ENCODE measurements around the gene NUDC.

Gene NUDC

DNA sequence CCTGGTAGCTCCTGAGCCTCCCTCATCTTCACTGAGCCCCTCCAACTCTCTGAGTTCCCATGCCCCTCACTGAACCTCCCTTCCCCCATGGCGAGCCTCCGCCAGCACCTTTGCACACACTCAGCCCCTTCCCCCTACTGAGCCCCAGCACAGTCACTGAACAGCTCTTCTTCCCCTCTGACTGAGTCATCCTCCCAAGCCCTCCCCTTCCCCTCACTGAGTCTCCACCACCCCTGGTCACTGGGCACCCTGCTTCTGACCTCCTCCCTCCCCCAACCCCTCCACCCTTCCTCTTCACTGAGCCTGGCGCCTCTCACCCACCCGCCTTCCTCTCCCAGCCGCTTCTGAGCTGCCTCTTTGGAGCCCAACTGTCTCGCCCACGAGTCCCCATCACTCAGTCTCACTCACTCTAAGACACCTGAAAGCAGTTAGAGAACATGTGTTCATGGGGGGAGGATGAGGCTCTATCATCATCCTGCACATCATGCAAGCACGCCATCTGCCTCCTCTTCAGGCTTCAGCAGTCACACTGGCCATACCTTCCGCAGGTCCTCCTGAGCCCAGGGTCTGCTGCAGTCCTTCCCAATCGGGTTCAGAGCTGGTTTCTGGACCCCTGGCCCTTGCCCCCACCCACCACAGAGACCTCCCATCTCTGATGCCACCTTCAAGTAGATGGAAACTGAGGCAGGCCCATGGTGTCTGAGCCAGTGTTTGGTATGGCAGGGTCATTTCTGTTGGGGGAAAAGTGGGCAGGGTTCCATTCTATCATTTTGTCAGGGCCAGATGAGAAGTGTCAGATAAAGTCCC, 70.0 kb downstream of the NUDC start:
- DNase-seq, result no peak

DNA sequence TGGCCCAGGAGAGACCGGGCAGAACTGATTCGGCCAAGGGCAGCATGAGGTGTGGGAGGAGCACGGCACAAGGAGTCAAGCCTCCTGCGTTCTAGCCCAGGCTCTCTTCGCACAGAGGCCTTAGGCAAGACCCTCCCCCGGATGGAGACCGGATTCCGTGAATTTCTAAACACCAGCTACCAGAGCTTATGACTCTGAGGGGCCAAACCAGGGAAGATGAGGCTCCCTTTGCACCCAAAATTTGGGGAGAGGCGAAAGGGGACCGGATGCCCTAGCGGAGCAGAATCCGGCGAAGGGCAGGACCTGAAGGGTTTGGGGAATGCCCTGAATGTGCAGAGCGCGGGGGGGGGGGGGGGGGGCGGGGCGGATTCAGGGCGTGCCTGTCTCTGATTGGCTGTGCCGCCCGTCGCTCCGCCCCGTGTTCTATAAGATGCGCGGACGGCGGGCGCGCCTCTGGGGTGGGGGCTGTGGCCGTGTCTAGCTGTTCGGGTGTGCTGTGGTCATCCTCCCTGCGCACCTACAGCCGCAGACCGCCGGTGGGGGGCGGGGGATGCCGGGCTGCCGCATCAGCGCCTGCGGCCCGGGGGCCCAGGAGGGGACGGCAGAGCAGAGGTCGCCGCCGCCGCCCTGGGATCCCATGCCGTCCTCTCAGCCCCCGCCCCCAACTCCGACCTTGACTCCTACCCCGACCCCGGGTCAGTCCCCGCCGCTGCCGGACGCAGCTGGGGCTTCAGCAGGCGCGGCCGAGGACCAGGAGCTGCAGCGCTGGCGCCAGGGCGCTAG, 71.9 kb downstream of the NUDC start, which contains the start of gene TRNP1:
TSS of gene TRNP1 (plus strand) at position 456 of the 783 bp plus-strand sequence. CDS start at position 551, 95 bp downstream.
- DNase-seq, result peak; percentile 42

DNA sequence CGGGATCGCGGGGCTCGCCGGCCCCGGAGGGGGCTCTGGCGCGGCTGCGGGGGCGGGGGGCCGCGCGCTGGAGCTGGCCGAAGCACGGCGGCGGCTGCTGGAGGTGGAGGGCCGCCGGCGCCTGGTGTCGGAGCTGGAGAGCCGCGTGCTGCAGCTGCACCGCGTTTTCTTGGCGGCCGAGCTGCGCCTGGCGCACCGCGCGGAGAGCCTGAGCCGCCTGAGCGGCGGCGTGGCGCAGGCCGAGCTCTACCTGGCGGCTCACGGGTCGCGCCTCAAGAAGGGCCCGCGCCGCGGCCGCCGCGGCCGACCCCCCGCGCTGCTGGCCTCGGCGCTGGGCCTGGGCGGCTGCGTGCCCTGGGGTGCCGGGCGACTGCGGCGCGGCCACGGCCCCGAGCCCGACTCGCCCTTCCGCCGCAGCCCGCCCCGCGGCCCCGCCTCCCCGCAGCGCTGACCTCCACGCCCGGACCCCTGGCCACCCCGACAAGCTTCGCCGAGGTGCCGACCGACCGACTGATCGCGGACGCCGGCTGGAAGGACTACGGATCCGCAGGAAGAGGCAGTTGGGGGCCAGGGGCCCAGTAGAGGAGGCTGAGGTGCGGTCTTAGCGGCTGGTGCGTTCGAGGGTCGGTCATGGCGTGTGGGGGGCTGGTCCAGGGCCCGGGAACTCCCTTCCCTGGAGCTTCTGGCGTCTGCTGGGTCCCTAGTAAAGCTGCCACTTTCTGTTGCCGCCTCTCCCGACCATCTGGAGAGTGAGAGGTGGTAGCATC, 72.7 kb downstream of the NUDC start:
- no peak for DNase-seq

DNA sequence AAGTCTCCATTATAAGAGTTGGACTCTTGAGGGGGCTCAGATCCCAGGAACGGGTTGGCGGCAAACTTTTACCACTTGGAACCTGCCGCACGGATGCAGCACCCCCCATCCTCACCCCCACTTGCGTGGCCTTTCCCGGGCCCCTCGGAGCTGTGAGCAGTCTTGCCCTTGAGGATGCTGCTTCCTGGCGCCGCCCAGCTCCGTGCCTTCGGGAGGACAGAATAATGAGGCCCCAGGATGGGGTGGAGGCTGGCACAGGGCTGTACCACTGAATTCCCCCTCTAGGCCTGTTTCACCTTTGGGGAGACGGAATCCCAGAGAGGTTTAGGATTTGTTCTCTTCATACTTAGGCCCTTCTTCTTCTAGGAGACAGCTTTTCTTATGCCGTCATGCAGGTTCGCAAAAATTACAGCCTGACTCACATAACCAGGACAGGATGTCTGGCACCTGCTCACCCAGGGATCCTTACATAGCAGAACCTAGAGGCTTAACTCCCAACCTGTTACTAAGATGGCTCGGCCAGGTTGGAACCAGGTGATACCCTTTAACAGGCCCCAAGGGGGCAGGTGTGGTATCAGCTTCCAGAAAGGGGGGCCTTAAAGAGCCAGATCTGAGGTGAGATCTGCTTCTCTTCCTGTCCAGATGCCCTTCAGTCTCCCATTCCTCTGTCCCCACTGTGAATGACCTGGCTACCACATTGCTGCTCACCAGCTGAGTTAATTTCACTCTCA, 73.4 kb downstream of the NUDC start:
- DNase-seq, result no peak

DNA sequence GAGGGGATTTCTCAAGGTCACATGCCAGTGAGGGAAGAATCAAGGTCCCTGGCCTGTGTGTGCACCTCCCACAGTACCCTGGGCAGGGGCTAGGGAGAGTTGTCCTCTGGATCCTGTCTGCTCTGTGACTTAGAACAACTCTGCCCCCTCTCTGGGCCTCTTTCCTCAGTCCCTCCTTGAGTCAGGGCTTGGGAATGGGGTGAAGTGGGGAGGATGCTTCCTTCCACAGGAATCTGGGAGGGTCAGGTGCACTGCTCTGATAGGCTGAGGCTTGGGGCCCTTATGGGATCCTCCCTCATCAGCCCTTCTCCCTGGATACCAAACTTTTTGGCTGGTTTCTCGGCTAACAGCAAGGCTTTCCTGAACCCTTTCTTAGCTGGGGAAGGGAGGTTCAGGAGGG, 74.5 kb downstream of the NUDC start:
- DNase-seq, result no peak
